ENCODE data around the gene C11orf42. TPM values are rescaled to one million over a fixed set of nuclear protein-coding genes. Genes with fewer than 3 reads are reported as not detected.

C11orf42 gene, protein sequence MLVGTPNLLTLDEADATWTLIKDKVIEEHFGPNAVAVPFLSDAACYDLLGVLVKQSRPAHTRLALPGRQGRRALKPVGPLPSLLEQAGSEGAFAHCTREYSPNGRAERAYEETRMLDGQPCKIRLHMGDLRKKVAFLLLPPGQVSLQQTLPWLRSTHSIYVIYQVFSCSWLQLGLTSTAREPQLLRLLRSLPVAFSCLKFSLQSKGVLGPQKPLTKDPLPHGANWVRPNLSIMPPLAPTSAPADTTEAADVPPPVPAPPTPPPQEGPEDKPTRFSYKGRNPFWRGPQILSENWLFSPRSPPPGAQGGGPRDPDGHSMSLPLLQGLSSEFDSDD
- total RNA-seq: not detected

DNA sequence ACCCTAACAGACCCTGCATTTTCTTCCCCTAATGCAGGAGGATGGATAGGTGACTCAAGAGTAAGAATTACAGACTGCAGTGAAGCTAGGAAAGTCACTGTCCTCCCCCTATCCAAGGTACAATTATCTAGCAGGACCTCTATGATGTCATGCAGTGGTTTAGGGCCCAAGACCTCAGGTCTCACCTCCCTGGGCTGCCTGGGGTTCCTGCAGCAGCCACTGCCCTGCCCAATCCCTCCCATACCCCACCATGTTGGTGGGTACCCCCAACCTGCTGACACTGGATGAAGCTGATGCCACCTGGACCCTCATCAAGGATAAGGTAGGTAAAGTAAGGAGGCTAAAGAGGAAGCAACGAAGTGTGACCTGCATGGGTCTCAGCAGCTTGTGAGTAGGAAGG, at the start of gene C11orf42:
Gene C11orf42 (plus strand): TSS at position 192 of the 400 bp plus-strand sequence. CDS start 59 bp downstream, at position 251.
- ATAC-seq: no peak

DNA sequence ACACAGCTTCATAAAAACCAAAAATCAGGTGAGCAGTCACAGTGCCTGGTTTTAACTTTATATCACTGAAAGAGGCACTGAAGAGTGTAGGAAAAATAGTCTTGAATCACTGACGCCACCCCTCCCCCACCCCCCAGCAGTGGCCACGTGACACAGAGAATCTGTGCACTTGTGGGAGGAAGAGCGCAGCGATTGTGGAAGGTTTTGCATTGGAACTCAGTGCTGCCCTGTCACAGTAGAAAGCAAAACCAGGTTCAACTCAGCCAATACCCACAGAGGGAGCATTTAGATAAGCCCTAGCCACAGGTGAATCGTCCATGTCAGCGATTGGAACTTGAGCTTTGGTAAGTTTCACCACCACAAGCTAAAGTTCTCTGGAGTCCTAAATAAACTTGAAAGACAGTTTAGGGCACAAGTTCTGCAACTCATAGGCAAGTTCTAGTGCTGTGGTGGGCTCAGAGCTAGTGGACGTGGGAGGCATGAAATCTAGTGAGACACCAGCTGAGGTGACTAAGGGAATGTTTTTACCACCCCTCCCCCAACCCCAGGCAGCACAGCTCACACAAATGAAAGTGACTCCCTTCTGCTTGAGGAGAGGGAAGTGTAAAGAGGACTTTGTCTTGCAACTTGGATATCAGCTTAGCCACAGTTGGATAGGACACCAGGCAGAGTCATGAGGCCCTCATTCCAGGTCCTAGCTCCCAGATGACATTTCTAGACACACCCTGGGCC, 48.6 kb upstream of the C11orf42 start:
- no peak for ATAC-seq

DNA sequence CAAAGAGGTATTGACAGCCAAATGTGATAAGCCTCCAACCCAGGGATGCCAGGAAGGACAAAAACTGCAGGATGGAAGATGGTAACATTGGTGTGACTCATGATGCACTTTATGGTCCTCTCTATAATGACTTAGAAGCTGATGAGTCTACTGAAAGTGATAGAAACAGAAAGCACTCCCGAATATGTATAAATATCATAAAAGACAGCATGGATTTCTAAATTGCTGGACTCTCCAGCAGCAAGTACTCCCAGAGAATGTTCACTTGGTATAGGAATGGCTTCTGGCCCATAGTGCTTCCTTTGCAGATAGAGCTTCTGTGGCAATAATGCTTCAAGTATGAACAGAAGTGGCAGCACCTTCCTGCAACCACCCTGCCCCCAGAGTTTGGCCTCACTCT, 35.1 kb upstream of the C11orf42 start, which contains the start of gene OR52B2:
Gene OR52B2 (minus strand): TSS at position 101 of the 400 bp plus-strand sequence. CDS start 0 bp downstream, at position 101.
- no peak for ATAC-seq

DNA sequence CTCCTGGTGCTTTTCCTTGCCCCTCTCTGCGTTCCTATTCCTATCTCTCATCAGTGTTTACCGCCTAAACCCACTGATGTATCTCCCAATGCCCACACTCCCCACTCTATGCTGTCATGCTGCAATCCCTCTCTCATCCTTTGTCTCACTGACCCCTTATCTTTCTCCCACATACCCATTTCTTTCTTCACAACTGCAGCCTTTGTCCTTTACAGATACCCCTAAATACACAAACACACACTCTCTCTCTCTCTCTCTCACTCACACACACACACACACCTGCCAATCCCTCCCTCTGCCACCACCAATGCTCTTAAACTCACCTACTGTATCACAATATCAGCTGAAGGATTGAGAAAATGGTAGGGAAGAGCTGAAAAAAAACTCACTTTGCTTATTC, 29.9 kb upstream of the C11orf42 start:
- ATAC-seq: no peak

DNA sequence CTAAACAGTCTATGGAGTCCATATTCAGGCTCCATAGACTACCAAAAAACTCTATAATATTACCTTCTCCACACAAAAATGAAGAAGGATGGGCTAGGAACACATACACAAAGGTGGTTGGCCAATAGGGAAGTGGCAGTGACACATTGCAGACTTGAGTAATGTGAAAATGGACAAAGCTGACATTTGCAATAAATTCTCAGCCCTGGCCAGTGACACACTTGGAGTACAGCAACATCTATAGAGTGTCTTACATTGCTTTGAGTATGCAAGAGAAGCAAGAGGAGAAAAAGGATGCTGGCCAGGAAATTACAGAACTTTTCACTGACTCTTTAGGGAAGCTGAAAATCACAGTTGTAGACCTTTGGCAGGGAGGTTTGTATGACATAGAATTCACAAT, 13.6 kb upstream of the C11orf42 start:
- ATAC-seq: no peak

DNA sequence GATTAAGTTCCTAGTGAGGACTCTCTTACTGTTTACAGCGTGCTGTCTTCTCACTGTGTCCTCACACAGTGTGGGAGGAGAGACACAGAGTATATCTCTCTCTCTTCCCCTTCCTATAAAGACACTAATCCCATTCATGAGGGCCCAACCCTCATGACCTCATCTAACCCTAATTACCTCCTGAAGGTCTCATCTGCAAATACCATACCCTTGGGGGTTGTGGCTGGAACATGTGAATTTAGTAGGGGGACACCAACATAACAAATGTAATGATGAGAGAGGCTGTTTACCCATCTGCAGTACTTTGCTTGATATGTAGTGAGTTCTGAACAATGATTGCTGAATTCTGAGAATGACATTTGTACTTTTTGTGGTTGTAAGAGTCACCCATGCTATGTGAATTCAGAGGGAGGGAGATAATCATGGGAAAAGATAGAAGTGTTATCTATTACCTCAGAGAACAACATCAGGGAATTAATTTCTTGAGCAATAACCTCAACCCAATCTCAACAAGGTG, 11.2 kb upstream of the C11orf42 start:
- no peak for ATAC-seq

DNA sequence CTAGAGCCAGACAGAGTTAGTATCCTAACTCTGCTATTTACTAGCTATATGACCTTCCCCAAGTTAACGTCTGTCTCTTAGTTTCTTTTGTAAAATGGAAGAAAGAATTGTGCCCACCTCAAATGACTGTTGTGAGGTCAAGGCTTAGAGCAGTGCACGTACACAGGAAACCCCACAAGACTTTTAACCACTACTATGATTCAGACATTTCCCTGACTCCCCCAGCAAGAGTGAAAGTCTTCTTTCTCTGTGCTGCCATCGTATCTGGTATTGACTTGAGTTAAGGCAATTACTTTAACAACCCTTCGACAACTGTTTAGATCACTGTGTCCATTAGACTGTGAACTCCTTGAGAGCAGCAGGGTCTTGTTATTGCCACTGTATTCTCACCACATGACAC, 9.0 kb upstream of the C11orf42 start:
- ATAC-seq: no peak

DNA sequence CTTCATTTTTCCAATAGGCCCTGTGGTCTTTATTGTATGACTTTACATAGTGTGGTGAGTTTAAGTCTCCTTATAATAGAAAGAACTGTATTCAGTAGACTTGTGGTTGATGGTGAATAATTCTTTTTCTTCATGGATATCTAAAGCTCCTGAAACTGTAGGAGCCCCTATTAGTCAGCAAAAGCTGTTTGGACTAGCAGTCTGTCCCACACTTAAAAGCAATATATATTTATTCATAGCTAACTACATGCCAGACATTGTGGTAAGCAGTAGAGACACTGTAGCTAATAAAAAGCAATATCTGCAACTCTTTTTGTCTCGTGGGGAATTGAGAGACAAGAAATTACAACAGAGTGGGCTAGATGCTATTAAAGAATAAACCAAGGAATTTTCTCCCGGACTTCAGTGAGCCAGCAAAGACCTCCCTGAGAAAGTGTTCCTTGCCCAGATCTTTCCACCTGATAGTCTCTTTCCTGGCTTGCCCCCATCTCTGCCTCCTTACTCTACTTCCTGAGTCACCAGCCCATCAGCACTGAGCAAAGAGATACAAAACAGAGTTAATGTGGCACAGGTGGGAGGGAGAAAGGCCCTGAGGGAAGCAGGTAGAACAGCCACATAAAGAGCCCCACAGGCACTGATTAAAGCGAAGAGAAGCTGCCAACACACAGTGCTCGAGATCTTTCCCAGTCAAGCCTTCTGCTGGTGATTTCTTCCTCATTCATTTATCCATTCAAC, 7.7 kb upstream of the C11orf42 start:
- ATAC-seq: no peak

DNA sequence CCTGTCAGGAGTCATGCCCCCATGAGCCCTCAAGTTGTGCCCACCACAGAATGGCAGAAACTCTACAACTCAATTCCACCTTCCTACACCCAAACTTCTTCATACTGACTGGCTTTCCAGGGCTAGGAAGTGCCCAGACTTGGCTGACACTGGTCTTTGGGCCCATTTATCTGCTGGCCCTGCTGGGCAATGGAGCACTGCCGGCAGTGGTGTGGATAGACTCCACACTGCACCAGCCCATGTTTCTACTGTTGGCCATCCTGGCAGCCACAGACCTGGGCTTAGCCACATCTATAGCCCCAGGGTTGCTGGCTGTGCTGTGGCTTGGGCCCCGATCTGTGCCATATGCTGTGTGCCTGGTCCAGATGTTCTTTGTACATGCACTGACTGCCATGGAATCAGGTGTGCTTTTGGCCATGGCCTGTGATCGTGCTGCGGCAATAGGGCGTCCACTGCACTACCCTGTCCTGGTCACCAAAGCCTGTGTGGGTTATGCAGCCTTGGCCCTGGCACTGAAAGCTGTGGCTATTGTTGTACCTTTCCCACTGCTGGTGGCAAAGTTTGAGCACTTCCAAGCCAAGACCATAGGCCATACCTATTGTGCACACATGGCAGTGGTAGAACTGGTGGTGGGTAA, 6.1 kb upstream of the C11orf42 start, which contains the start of gene OR52W1:
Gene OR52W1 (plus strand): TSS at position 51 of the 637 bp plus-strand sequence. CDS start 0 bp downstream, at position 51.
- ATAC-seq: peak; percentile 30

DNA sequence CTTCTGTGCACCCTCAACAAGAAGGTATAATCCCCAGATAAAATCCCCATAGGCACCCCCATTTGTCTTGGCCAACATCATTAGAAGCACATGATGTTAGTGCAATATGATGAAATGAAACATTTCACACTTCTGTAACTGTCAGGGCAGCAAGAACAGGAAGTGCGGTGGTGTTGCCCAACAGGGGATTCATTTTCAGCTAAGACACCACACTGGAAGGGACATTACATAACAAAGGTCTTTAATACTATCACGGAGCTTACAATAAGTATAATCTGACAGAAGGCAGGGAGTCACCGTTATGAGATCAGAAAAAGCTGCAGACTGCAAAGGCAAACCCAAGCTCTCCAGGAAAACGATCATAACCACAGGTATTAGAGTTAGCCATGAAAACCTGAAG, 4.4 kb upstream of the C11orf42 start:
- no peak for ATAC-seq

DNA sequence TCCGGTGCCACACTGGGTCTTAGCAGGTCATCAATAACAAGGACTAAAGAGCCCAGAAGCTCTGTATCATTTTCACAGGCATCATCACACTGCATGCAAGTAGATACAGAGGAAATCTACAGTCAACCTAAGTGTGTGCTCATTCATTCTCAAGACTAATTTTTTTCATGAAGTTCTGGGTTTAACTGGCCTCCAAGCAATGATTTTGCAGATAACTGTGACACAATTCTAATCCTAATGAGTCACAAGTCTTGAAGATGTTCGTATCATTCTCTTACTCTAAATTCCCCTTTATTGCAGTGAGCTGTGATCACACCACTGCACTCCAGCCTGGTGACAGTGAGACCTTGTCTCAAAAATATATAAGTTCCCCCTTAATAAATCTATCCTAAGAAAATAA, 3.9 kb upstream of the C11orf42 start:
- ATAC-seq: no peak

DNA sequence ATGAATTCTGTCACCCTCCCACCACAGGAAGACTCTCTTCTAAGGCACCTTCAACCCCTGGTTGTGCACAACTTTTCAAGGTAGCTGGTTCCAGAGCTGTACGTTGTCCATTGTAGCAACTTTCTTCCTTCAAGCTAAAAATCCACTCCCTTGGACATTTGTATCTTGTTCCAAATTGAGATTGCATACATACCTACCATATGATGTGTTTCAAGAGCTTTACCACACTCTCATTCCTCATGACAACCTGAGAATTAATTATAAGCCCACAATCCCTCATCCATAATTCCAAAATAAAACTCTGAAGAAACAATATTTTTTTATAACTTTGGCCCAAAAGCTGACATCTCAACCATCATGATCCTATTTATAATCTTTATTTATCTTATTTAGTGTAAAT, 3.3 kb upstream of the C11orf42 start:
- ATAC-seq: no peak

DNA sequence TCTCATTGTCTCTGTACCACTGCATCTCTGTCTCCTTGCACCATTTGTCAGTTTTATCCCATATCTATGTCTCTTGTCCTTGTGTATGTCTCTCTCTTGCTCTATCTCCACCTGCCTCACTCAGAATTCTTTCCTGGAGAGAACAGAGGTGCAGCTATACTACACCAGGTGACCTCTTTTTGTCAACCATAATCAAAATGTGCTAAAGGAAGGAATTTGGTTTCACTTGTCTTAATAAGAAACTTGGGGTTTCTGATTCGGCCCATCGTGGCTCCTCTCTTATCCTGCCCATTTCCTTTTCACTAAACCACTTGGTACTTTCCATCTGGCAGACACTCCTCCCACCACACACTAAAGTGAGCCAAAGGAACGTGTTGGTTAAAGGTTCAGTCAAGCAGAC, 2.0 kb upstream of the C11orf42 start:
- ATAC-seq: no peak

DNA sequence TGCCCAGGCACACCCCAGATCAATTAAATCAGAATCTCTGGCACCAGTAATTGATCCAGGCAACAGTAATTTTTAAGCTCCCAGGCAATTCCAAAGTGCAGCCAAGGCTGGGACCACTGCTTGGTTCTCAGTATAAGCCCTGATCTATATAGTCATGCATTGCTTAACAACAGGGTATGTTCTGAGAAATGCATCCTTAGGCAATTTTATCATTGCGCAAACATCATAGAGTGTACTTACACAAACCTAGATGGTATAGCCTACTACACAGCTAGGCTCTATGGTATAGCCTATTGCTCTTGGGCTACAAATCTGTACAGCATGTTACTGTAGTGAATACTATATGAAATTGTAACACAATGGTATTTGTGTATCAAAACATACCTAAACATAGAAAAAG, 651 bp upstream of the C11orf42 start:
- no peak for ATAC-seq

DNA sequence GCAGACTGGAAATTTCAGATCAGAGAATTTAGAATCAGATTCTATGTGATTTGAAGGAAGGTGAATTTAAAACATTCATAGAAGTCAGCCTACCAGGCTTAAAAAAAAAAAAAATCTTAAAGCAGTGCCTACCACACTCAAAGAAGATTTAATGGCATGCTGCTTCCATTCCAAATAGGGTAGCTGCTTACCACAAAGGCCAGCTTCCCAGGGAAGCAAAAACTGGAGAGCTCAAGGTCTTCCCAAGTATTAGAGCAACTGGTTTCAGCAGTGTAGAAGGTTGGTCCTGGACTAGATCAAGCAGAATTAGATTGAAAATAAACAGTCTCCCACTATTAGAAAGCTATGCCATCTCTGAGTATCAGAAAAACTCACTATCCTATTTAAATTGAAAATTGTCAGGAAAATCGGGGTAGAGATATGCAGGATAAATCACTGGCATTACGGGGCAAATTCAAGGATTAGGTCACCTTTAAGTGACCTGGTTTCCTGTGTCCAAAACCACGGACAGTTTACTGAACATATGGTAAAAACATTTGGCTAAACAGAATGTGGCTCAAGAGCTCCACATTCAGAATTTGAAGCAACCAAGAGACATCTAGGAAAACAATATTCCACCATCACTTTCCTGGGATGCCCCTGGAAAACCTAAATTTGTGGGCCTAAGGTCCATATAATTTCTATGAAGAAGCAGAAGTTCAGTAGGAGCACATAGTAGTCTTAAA, 1.3 kb downstream of the C11orf42 start:
- no peak for ATAC-seq

DNA sequence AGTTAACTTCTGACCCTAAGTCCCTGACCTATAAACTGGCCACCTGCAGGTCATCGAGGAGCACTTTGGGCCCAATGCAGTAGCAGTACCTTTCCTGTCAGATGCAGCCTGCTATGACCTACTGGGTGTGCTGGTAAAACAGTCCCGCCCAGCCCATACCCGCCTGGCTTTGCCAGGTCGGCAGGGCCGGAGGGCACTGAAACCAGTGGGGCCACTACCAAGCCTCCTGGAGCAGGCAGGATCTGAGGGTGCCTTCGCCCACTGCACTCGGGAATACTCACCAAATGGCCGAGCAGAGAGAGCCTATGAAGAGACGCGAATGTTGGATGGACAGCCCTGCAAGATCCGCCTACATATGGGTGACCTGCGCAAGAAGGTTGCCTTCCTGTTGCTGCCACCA, 4.4 kb downstream of the C11orf42 start:
- ATAC-seq: no peak

DNA sequence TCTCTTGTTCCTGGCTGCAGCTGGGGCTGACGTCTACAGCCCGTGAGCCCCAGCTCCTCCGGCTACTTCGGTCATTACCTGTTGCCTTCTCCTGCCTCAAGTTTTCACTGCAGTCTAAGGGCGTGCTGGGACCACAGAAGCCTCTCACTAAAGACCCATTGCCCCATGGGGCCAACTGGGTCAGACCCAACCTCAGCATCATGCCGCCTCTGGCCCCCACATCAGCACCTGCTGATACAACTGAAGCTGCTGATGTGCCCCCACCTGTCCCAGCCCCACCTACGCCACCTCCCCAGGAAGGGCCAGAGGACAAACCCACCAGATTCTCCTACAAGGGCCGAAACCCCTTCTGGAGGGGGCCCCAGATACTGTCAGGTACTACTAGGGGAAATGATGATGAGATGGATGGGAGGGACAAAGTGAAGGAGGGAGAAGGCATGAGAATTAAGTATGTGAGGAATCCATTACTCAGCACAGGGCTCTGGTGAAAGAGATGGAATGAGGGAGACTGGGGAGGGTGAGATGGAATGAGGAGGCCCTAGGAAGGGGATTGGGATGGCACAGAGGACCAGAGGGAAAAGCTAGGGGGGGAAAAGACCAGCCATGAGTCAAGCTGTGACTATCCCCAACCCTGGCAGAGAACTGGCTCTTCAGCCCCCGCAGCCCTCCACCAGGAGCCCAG, 5.1 kb downstream of the C11orf42 start:
- no peak for ATAC-seq

DNA sequence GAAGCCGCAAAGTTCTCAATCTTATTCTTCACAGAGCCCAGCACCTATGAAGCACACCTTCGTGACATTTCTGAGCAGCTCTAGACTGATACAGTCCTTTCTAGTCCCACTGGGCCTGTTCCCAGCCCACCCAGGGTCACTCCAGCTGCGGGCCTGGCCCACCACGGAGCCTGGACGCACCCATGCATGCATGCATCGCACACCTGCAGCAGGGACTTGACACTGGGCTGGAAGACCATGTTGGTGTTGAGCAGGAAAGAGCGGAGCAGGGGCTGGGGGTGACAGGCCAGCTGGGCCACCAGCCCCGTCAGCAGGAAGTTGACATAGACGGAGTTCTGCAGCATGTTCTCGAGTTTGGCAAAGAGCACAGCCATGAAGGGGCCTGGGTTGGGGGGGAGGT, 9.2 kb downstream of the C11orf42 start:
- no peak for ATAC-seq

DNA sequence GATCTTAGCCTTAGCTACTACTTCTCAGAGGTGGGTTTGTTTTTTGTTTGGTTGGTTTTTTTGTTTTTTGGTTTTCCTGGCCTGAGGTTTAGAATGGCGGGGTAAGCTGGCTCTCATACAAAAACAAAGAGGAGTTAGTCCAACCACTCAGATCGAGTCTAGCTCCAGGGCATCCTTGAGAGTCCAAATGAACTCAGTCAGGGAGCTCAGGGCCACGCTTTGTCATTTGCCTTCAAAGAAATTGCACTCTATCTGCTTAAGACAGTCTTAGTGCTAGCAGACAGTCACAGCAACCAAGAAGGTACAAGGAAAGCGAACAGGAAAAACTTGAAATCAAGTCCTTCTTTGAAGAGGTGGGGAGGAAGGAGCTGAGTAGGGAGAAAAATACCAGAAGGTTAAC, 11.1 kb downstream of the C11orf42 start:
- no peak for ATAC-seq

DNA sequence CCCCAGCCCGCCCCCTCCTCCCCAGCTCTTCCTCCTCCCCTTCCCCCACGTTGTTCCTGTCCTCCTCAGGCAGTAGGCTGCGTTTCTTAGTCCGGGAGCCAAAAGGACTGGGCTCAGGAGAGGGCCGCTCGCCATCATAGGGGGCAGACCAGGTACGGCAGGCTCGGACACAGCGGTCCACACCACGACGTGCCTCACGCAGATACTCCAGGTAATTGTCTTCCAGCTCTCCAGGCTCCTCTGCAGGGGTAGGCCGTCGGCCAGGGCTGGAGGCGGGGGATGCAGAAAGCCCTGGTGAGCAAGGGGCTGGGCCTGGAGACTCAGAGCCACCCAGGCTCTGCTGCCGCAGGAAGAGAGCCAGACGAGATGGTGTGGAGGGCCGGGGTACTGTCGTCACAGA, 12.4 kb downstream of the C11orf42 start:
- no peak for ATAC-seq

DNA sequence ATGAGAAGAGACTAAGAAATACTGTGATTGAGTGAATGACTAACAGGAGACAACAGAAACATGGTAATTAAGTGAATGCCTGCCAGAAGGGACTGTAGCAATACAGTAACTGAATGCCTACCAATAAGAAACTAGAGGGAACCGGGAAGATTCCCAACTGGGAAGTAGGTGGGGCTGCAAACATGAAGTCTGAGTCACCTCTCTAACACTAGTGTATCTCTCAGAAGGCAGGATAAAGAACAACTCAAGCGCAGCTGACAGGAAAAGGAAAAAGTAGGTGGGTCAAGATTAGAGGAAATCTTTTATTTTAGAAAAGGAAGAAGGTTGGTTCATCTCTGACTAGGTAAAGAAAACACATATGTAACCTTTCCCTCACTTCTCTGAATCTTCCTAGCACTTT, 14.0 kb downstream of the C11orf42 start:
- peak; percentile 98 for ATAC-seq

Data from esophagus mucosa (tissue), 1 donor.